PC-3 (cell line): Measurements from ENCODE around the gene KIF6. TPM values are rescaled to one million over a fixed set of nuclear protein-coding genes. Genes with fewer than 3 reads are reported as not detected.

Source experiments
- ATAC-seq: fragments of 200-7000 bp; cut with Tn5 transposase; 2 replicates; pipeline ENCODE4 v1.9.1; 2020; ENCODE audit warnings: mild to moderate bottlenecking, moderate library complexity
- BruUV-seq: library from RNA; stranded (reverse); fragments of 400-500 nt; replicated peaks from 2 replicates; lab custom pipeline; 2021; lab: Mats Ljungman, UMichigan
- CTCF ChIA-PET: fragments of 300-600 bp; sonication (Branson Sonifier 250); formaldehyde crosslinking; loops from one replicate; lab custom pipeline; 2022; ENCODE audit warnings: antibody characterized with exemption; lab: Charles Lee
- POLR2A ChIA-PET: fragments of 300-600 bp; sonication (Branson Sonifier 250); formaldehyde crosslinking; loops from one replicate; lab custom pipeline; 2022; ENCODE audit warnings: antibody characterized with exemption; ENCODE audit not compliant: unreplicated experiment; lab: Charles Lee
- DNase-seq: peaks from one replicate; pipeline ENCODE4 v3.0.0-alpha.2; 2015
- H2AFZ ChIP-seq: fragments of 300-600 bp; sonication (generic); 2 replicates; pipeline ENCODE4 v1.6.0; 2016; ENCODE audit warnings: antibody characterized with exemption, low read length
- H3F3A ChIP-seq: fragments of 300-600 bp; sonication (generic); one replicate; pipeline ENCODE4 v1.6.0; 2017; ENCODE audit warnings: antibody characterized with exemption, low read length, control low read depth, mild to moderate bottlenecking; ENCODE audit not compliant: unreplicated experiment
- H3K27ac ChIP-seq: fragments of 300-600 bp; sonication (generic); 2 replicates; pipeline ENCODE4 v1.5.1; 2016; ENCODE audit warnings: mild to moderate bottlenecking, low read length
- H3K27me3 ChIP-seq: fragments of 300-600 bp; sonication (generic); 2 replicates; pipeline ENCODE4 v1.6.1; 2016; ENCODE audit warnings: low read length, mixed read lengths
- H3K36me3 ChIP-seq: fragments of 300-600 bp; sonication (generic); 2 replicates; pipeline ENCODE4 v1.6.1; 2016; ENCODE audit warnings: low read depth, mixed run types, low read length, mixed read lengths
- H3K4me1 ChIP-seq: fragments of 300-600 bp; sonication (generic); 2 replicates; pipeline ENCODE4 v1.5.1; 2016; ENCODE audit warnings: low read length; ENCODE audit not compliant: insufficient read depth
- H3K4me2 ChIP-seq: fragments of 300-600 bp; sonication (generic); 2 replicates; pipeline ENCODE4 v1.6.0; 2016; ENCODE audit warnings: low read length
- H3K4me3 ChIP-seq: fragments of 300-600 bp; sonication (generic); 2 replicates; pipeline ENCODE4 v1.5.1; 2016; ENCODE audit warnings: mild to moderate bottlenecking, low read length, mixed read lengths
- H3K79me2 ChIP-seq: fragments of 300-600 bp; sonication (generic); 2 replicates; pipeline ENCODE4 v1.6.1; 2017; ENCODE audit warnings: low read length, mixed read lengths
- H3K9ac ChIP-seq: fragments of 300-600 bp; sonication (generic); 2 replicates; pipeline ENCODE4 v1.6.0; 2016; ENCODE audit warnings: mild to moderate bottlenecking, low read length
- H3K9me2 ChIP-seq: fragments of 300-600 bp; sonication (generic); replicated peaks from 2 replicates; pipeline ENCODE4 v1.6.1; 2016; ENCODE audit warnings: mixed run types, low read length, mixed read lengths
- H3K9me3 ChIP-seq: fragments of 300-600 bp; sonication (generic); 2 replicates; pipeline ENCODE4 v1.6.1; 2016; ENCODE audit warnings: low read length, mixed read lengths
- H4K20me1 ChIP-seq: fragments of 300-600 bp; sonication (generic); 2 replicates; pipeline ENCODE4 v1.6.1; 2016; ENCODE audit warnings: low read length, mixed read lengths
- EZH2 ChIP-seq: fragments of 300-600 bp; sonication (generic); IDR thresholded peaks from one replicate; pipeline ENCODE4 v1.6.1; 2017; ENCODE audit warnings: antibody characterized with exemption, mild to moderate bottlenecking, low read length; ENCODE audit not compliant: unreplicated experiment
- EZH2phosphoT487 ChIP-seq: fragments of 300-600 bp; sonication (generic); IDR thresholded peaks from 2 replicates; pipeline ENCODE4 v1.6.1; 2018; ENCODE audit warnings: mild to moderate bottlenecking, antibody characterized with exemption, low read length, borderline replicate concordance
- intact Hi-C: fragments of 100-400 bp; cut with micrococcal nuclease; formaldehyde crosslinking; loops from 2 replicates; pipeline ENCODE4 v1.9.0; 2023
- total RNA-seq: library from RNA; depleted of rRNA; stranded (reverse); fragments of >200 nt; gene quantifications from 2 replicates; pipeline ENCODE4 v1.2.3, GENCODE V29; 2014
- TF ChIP-seq, protein P1 (sequence below): fragments of 300-600 bp; sonication (generic); conservative IDR thresholded peaks from 2 replicates; pipeline ENCODE4 v1.5.1; 2017; ENCODE audit warnings: antibody characterized with exemption, low read depth, mild to moderate bottlenecking, low read length

KIF6 gene
- total RNA-seq, 1 experiment from 2014 or later: 0.07 TPM

GRCh38 chr6:39476670-39477069 is 248.5 kb downstream of the KIF6 start:
- Histone ChIP-seq H3K79me2 (no peaks in the 10 kb centered on the region), H3K4me3 (no peak overlapping the region), H3K27me3 (peaks cover 7% of the 10 kb centered on the region), H4K20me1 (no peaks in the 10 kb centered on the region), H3K9ac (no peak overlapping the region), H3K4me2 (no peak overlapping the region), H3K9me3 (no peaks in the 10 kb centered on the region), H3K4me1 (no peaks in the 10 kb centered on the region), H3K27ac (no peak overlapping the region), H3K36me3 (no peaks in the 10 kb centered on the region), H2AFZ (no peak overlapping the region), H3F3A (no peaks in the 10 kb centered on the region), H3K9me2 (no peaks in the 10 kb centered on the region)
- DNase-seq: no peak
- TF ChIP-seq EZH2phosphoT487 (no peak), EZH2 (no peak)
- TF ChIP-seq, protein P1, sequence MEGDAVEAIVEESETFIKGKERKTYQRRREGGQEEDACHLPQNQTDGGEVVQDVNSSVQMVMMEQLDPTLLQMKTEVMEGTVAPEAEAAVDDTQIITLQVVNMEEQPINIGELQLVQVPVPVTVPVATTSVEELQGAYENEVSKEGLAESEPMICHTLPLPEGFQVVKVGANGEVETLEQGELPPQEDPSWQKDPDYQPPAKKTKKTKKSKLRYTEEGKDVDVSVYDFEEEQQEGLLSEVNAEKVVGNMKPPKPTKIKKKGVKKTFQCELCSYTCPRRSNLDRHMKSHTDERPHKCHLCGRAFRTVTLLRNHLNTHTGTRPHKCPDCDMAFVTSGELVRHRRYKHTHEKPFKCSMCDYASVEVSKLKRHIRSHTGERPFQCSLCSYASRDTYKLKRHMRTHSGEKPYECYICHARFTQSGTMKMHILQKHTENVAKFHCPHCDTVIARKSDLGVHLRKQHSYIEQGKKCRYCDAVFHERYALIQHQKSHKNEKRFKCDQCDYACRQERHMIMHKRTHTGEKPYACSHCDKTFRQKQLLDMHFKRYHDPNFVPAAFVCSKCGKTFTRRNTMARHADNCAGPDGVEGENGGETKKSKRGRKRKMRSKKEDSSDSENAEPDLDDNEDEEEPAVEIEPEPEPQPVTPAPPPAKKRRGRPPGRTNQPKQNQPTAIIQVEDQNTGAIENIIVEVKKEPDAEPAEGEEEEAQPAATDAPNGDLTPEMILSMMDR: no peak
- BruUV-seq: no TSS peak
- intact Hi-C loops: no loop called here
- ChIA-PET POLR2A (no interaction called here), CTCF (no interaction called here)
- ATAC-seq: no peak

DNA sequence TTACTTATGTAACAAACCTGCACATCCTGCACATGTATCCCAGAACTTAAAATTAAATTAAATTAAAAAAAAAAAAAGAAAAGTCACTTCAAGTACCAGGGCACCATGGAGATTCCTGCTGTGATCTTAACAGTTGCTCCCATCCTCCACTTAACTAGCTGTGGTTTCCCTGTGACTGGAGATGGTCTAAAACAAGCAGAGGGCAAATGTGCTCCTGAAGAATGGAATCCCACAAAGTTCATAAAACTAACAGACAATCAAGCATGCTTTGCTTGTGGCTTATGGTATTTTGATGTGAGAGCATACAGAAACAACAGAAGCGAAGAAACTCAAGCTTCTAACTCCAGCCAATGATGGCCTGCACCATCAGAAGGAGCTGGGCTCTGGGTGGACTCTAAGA is 249.1 kb downstream of the KIF6 start:
- Histone ChIP-seq H3K4me2 (no peak overlapping the region), H3K9me3 (no peaks in the 10 kb centered on the region), H3K4me3 (no peak overlapping the region), H3K9me2 (no peaks in the 10 kb centered on the region), H3K27me3 (peaks cover 7% of the 10 kb centered on the region), H3K79me2 (no peaks in the 10 kb centered on the region), H2AFZ (no peak overlapping the region), H3K36me3 (no peaks in the 10 kb centered on the region), H3K4me1 (no peaks in the 10 kb centered on the region), H3F3A (no peaks in the 10 kb centered on the region), H3K27ac (no peak overlapping the region), H3K9ac (no peak overlapping the region), H4K20me1 (no peaks in the 10 kb centered on the region)
- intact Hi-C loops: no loop called here
- CTCF ChIA-PET: no interaction called here
- BruUV-seq: no TSS peak
- DNase-seq (no peak), ATAC-seq (no peak)
- POLR2A ChIA-PET: no interaction called here
- no peak for TF ChIP-seq EZH2phosphoT487
- TF ChIP-seq, protein P1: no peak
- no peak for TF ChIP-seq EZH2

DNA sequence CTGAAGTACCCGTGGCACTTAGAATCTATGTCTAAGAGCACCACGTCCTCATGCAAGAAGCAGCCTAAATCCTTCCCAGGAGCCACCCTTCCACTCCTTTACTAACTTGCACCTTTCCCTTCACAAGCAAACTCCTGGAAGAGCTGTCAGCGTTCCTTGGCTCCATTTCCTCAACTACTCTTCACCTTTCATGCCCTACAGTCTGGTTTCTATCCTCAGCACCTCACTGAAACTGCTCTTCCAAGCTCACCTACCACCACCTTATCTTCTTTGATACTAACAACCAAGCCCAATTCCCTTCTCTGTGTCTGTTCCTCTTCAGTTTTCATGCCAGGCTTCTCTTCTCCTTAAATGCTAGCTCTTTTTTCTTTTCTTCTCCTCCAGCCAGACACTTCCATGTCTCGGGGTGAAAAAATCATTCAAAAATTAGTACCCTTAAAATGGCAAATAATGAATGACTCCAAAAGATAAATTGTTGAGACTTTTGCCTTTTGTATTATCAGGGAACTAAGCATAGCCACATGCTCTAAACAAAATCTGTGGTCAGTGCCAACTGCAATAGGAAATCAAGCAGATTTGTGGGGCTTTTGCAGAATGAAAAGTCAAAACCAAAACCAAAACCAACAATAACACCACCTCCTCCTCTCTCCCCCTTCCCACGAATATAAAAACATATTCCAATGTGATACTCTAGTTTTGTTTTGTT is 253.1 kb downstream of the KIF6 start:
- intact Hi-C loops: no loop called here
- H3K27me3 ChIP-seq: peaks cover 7% of the 10 kb centered on the region
- no peaks in the 10 kb centered on the region for H3K9me3 ChIP-seq
- no peak overlapping the region for H2AFZ ChIP-seq
- H3K36me3 ChIP-seq: no peaks in the 10 kb centered on the region
- ChIA-PET CTCF (no interaction called here), POLR2A (no interaction called here)
- no TSS peak for BruUV-seq
- H3K4me2 ChIP-seq: no peak overlapping the region
- DNase-seq (no peak), ATAC-seq (no peak)
- no peaks in the 10 kb centered on the region for H3K9me2 ChIP-seq
- H3K4me1 ChIP-seq: no peaks in the 10 kb centered on the region
- no peak for TF ChIP-seq EZH2
- TF ChIP-seq, protein P1: no peak
- TF ChIP-seq EZH2phosphoT487: no peak
- H3K79me2 ChIP-seq: no peaks in the 10 kb centered on the region
- no peak overlapping the region for H3K9ac ChIP-seq
- no peak overlapping the region for H3K4me3 ChIP-seq
- no peaks in the 10 kb centered on the region for H4K20me1 ChIP-seq
- no peaks in the 10 kb centered on the region for H3F3A ChIP-seq
- no peak overlapping the region for H3K27ac ChIP-seq
